ENCODE results near the gene EVPL. TPM values are rescaled to one million over a fixed set of nuclear protein-coding genes. Genes with fewer than 3 reads are reported as not detected.
A peak's percentile ranks its signal among the peaks of the same experiment; 100 is the strongest.

The EVPL gene
- polyA plus RNA-seq, 3 donors, result not detected

DNA sequence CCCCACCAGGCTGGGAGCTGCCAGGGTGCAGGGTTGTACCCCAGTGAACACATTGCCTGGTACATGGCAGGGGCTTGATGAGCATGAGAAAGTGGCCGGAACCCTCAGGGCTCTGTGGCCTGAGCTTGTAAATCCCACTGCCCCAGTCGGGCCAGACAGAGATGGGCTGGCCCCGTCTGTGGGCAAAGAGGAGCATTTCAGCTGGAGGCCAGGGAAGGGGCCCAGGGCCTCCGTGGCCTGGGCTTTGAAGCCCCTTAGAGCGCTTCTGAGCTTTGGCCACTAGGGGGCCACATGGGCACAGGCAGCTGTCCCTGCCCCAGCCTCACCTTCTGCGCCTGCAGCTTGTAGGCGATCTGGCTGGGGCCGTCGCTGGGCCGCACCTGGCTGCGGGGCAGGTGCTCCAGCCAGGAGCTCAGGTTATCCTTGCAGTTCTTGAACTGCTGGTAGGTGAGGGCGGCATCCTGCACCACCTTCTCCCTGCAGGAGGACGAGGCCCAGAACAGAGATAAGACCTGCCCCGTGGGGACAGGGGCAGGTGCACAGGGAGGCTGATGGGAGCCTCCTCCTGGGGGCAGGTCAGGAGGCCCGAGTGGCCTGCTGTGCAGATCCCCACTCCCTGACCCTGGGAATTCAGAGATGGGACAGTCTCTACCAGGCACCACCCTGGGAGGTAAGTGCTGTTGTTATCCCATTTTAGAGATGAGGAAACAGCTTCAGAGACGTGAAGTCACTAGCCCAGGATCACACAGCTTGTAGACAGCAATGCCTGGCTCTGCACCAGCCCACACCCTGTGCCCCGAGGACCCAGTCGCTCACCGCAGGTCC lies 12.8 kb downstream of the EVPL start:
- Mint-ChIP-seq H3K4me1 (peaks cover 1% of the 10 kb centered on the region), H3K36me3 (no peaks in the 10 kb centered on the region), H3K27ac (no peak overlapping the region), H3K9me3 (peaks cover 0 to 1% (median 0%) of the 10 kb centered on the region in 7 donors), H3K4me3 (no peak overlapping the region), H3K27me3 (ENCODE audit: low read depth in 3 of 3) (peaks cover 0 to 5% (median 2%) of the 10 kb centered on the region in 3 donors)
- Histone ChIP-seq H2AFZ (ENCODE audit: insufficient read depth, low read depth, low read length, poor library complexity, severe bottlenecking) (peak overlapping the region; percentile 11), H3K4me3 (replicated peaks in 1 of 3; ENCODE audit: low read depth in 2 of 3, low read length in 3 of 3) (no peak overlapping the region), H3K27me3 (ENCODE audit: control insufficient read depth in 2 of 2, insufficient read depth in 2 of 2, low read length in 2 of 2) (no peaks in the 10 kb centered on the region), H3K4me1 (ENCODE audit: control insufficient read depth in 1 of 2, insufficient read depth in 2 of 2, low read length in 2 of 2) (no peaks in the 10 kb centered on the region), H3K9ac (ENCODE audit: insufficient read depth, low read length, poor library complexity, severe bottlenecking) (no peak overlapping the region), H3K4me2 (replicated peaks; ENCODE audit: extremely low read depth, low read length, poor library complexity, severe bottlenecking) (no peak overlapping the region), H3K79me2 (ENCODE audit: insufficient read depth, low read length) (no peaks in the 10 kb centered on the region), H3K9me3 (replicated peaks in 1 of 2; ENCODE audit: control insufficient read depth in 1 of 2, insufficient read depth in 1 of 2, low read length in 2 of 2) (no peaks in the 10 kb centered on the region), H4K20me1 (ENCODE audit: insufficient read depth, low read length) (no peaks in the 10 kb centered on the region), H3K27ac (ENCODE audit: low read depth in 1 of 2, low read length in 2 of 2) (no peak overlapping the region), H3K36me3 (replicated peaks in 1 of 2; ENCODE audit: control insufficient read depth in 1 of 2, insufficient read depth in 2 of 2, low read length in 2 of 2) (no peaks in the 10 kb centered on the region)
- DNase-seq, result peak; percentile 57 to 69 (median 69)
- peak; percentile 99 for TF ChIP-seq CTCF (IDR thresholded peaks at IDR 0.05)
- intact Hi-C loops (cut with micrococcal nuclease), result loop anchor here (2.0 to 5.0 kb wide), 2 partner anchors 283 to 284 kb away; no protein-coding TSS in a partner anchor
- WGBS (ENCODE audit: insufficient coverage), result 32% methylated on average over 19 of the region's 19 CpGs

- H3K4me2 ChIP-seq (replicated peaks; ENCODE audit: extremely low read depth, low read length, poor library complexity, severe bottlenecking), result no peak overlapping the region
- Mint-ChIP-seq H3K27me3 (ENCODE audit: low read depth in 3 of 3) (peaks cover 2 to 5% (median 3%) of the 10 kb centered on the region in 3 donors), H3K4me3 (no peak overlapping the region), H3K4me1 (peaks cover 1% of the 10 kb centered on the region), H3K27ac (no peak overlapping the region), H3K36me3 (no peaks in the 10 kb centered on the region), H3K9me3 (peaks cover 0 to 3% (median 0%) of the 10 kb centered on the region in 7 donors)
- H2AFZ ChIP-seq (ENCODE audit: insufficient read depth, low read depth, low read length, poor library complexity, severe bottlenecking), result no peak overlapping the region
- no peak overlapping the region for H3K27ac ChIP-seq (ENCODE audit: low read depth in 1 of 2, low read length in 2 of 2)
- 92% methylated on average over 14 of the region's 15 CpGs for WGBS (ENCODE audit: insufficient coverage)
- no peak overlapping the region for H3K4me3 ChIP-seq (replicated peaks in 1 of 3; ENCODE audit: low read depth in 2 of 3, low read length in 3 of 3)
- DNase-seq, result no peak
- no peaks in the 10 kb centered on the region for H3K9me3 ChIP-seq (replicated peaks in 1 of 2; ENCODE audit: control insufficient read depth in 1 of 2, insufficient read depth in 1 of 2, low read length in 2 of 2)
- H3K4me1 ChIP-seq (ENCODE audit: control insufficient read depth in 1 of 2, insufficient read depth in 2 of 2, low read length in 2 of 2), result no peaks in the 10 kb centered on the region
- H3K36me3 ChIP-seq (replicated peaks in 1 of 2; ENCODE audit: control insufficient read depth in 1 of 2, insufficient read depth in 2 of 2, low read length in 2 of 2), result no peaks in the 10 kb centered on the region
- intact Hi-C loops (cut with micrococcal nuclease), result loop anchor here in 1 of 2 donors (5.0 kb wide), 1 partner anchor 284 kb away; no protein-coding TSS in a partner anchor
- no peak overlapping the region for H3K9ac ChIP-seq (ENCODE audit: insufficient read depth, low read length, poor library complexity, severe bottlenecking)
- H3K79me2 ChIP-seq (ENCODE audit: insufficient read depth, low read length), result no peaks in the 10 kb centered on the region
- no peaks in the 10 kb centered on the region for H4K20me1 ChIP-seq (ENCODE audit: insufficient read depth, low read length)
- no peak for TF ChIP-seq CTCF (IDR thresholded peaks at IDR 0.05)
- no peaks in the 10 kb centered on the region for H3K27me3 ChIP-seq (ENCODE audit: control insufficient read depth in 2 of 2, insufficient read depth in 2 of 2, low read length in 2 of 2)
Measured at GRCh38 chr17:76013377-76013932, 13.7 kb downstream of the EVPL start.

Measured in CD14-positive monocyte (primary cell).